Liver (tissue), 9 donors: Measurements from ENCODE around the gene EIF1AD. TPM values are rescaled to one million over a fixed set of nuclear protein-coding genes. Genes with fewer than 3 reads are reported as not detected.

Source experiments
- DNase-seq: peaks from one replicate; pipeline ENCODE4 v3.0.0-alpha.2; 2017; ENCODE audit warnings: low spot score
- H3K27ac ChIP-seq, 2 donors: one replicate each; pipeline ENCODE4 v1.7.0; 2013; ENCODE audit warnings: inconsistent platforms in 2 of 2, low read length in 2 of 2, control low read depth in 1 of 2, low read depth in 1 of 2, mild to moderate bottlenecking in 1 of 2
- H3K27me3 ChIP-seq, 4 donors: one replicate each; pipeline versions ENCODE4 v1.6.1 to v1.7.0; 2013; ENCODE audit warnings: low read length in 3 of 4, inconsistent platforms in 1 of 4, mild to moderate bottlenecking in 1 of 4, moderate library complexity in 1 of 4; ENCODE audit not compliant: control insufficient read depth in 4 of 4, insufficient read depth in 4 of 4
- H3K36me3 ChIP-seq, 4 donors: one replicate each; pipeline versions ENCODE4 v1.6.1 to v1.7.0; 2013; ENCODE audit warnings: low read length in 3 of 4, mild to moderate bottlenecking in 3 of 4, low read depth in 1 of 4, moderate library complexity in 1 of 4; ENCODE audit not compliant: control insufficient read depth in 4 of 4, insufficient read depth in 3 of 4
- H3K4me1 ChIP-seq, 4 donors: one replicate each; pipeline versions ENCODE4 v1.6.1 to v1.7.0; 2013; ENCODE audit warnings: low read length in 3 of 4, mild to moderate bottlenecking in 3 of 4, moderate library complexity in 1 of 4; ENCODE audit not compliant: control insufficient read depth in 4 of 4, insufficient read depth in 4 of 4
- H3K4me3 ChIP-seq, 3 donors: one replicate each; pipeline versions ENCODE4 v1.6.1 to v1.7.0; 2013; ENCODE audit warnings: low read length in 3 of 3, control low read depth in 1 of 3, low read depth in 1 of 3, mild to moderate bottlenecking in 1 of 3
- H3K9ac ChIP-seq, 2 donors: one replicate each; pipeline ENCODE4 v1.7.0; 2013; ENCODE audit warnings: low read length in 2 of 2, mild to moderate bottlenecking in 2 of 2, moderate library complexity in 2 of 2, control low read depth in 1 of 2, low read depth in 1 of 2
- H3K9me3 ChIP-seq, 4 donors: one replicate each; pipeline versions ENCODE4 v1.6.1 to v1.7.0; 2013; ENCODE audit warnings: low read length in 3 of 4; ENCODE audit not compliant: control insufficient read depth in 4 of 4
- CTCF ChIP-seq: fragments of 150-350 bp; IDR thresholded peaks from 2 replicates; pipeline ENCODE4 v1.5.1; 2017; ENCODE audit warnings: improper control_type of control experiment, low read depth, low read length; ENCODE audit not compliant: missing input control
- FOXA1 ChIP-seq: IDR thresholded peaks from 2 replicates; pipeline ENCODE4 v1.6.1; 2016; ENCODE audit warnings: antibody characterized with exemption
- FOXA2 ChIP-seq: IDR thresholded peaks from 2 replicates; pipeline ENCODE4 v1.6.1; 2016; ENCODE audit warnings: antibody characterized with exemption
- HNF4A ChIP-seq, 2 donors: conservative IDR thresholded peaks; 2 replicates each; pipeline ENCODE4 v1.6.1; 2016; ENCODE audit warnings: antibody characterized with exemption in 2 of 2, mild to moderate bottlenecking in 2 of 2
- HNF4G ChIP-seq: IDR thresholded peaks from 2 replicates; pipeline ENCODE4 v1.6.1; 2016; ENCODE audit warnings: antibody characterized with exemption
- NR2F2 ChIP-seq: IDR thresholded peaks from 2 replicates; pipeline ENCODE4 v1.6.1; 2016; ENCODE audit warnings: antibody characterized with exemption
- RAD21 ChIP-seq, 2 donors: IDR thresholded peaks; 2 replicates each; pipeline ENCODE4 v1.6.1; 2016; ENCODE audit warnings: antibody characterized with exemption in 2 of 2, mild to moderate bottlenecking in 2 of 2
- REST ChIP-seq: IDR thresholded peaks from 2 replicates; pipeline ENCODE4 v1.6.1; 2016; ENCODE audit warnings: antibody characterized with exemption, mild to moderate bottlenecking
- RXRA ChIP-seq, 2 donors: IDR thresholded peaks; 2 replicates each; pipeline ENCODE4 v1.6.1; 2017 to 2018; ENCODE audit warnings: antibody characterized with exemption in 2 of 2, mild to moderate bottlenecking in 1 of 2
- SP1 ChIP-seq: IDR thresholded peaks from 2 replicates; pipeline ENCODE4 v1.6.1; 2018; ENCODE audit warnings: antibody characterized with exemption, mild to moderate bottlenecking
- YY1 ChIP-seq: IDR thresholded peaks from 2 replicates; pipeline ENCODE4 v1.6.1; 2016; ENCODE audit warnings: antibody characterized with exemption, mild to moderate bottlenecking
- ZBTB33 ChIP-seq: IDR thresholded peaks from 2 replicates; pipeline ENCODE4 v1.6.1; 2016; ENCODE audit warnings: antibody characterized with exemption
- WGBS: extraction: QIAGEN DNeasy Blood & Tissue Kit; methylation state at CpG from one replicate; pipeline ENCODE4 v1.1.7; 2013; 5-methylcytosine and 5-hydroxymethylcytosine counted together
- polyA plus RNA-seq, 2 donors: library from polyadenylated mRNA; stranded (reverse) in 1 of 2; unstranded in 1 of 2; fragments of 200-250 nt in 1 of 2; fragments of >200 nt in 1 of 2; fragmentation: Nextera tagmentation in 1 of 2; extraction: Ambion mirVana in 1 of 2; gene quantifications; one replicate each; pipeline versions ENCODE4 v1.2.1 to v1.2.3, GENCODE V29; 2013 to 2015
- total RNA-seq, 2 donors: library from RNA; depleted of rRNA; stranded (reverse); fragments of >200 nt; gene quantifications; one replicate each; pipeline ENCODE4 v1.2.3, GENCODE V29; 2014
- donor health status: healthy.
- donor health status: healthy.
- donor health status: healthy.
- donor health status: healthy.
- donor health status: healthy.

EIF1AD gene
- total and polyA plus RNA-seq, 4 donors: 6.3 to 18.2 (median 14.2) TPM

- no peak for TF ChIP-seq ZBTB33
- TF ChIP-seq HNF4A (conservative IDR thresholded peaks at IDR 0.05): no peak
- TF ChIP-seq RXRA (IDR thresholded peaks at IDR 0.05): no peak
- TF ChIP-seq NR2F2: no peak
- no peak for TF ChIP-seq YY1
- TF ChIP-seq FOXA2: no peak
Measured at GRCh38 chr11:65947133-65947532, 54.8 kb downstream of the EIF1AD start (continued).

GRCh38 chr11:65946655-65947054 is 55.3 kb downstream of the EIF1AD start:
- Histone ChIP-seq H3K36me3 (no peaks in the 10 kb centered on the region), H3K4me1 (peaks cover 0 to 4% (median 1%) of the 10 kb centered on the region in 4 donors), H3K9ac (no peak overlapping the region), H3K27me3 (no peaks in the 10 kb centered on the region), H3K27ac (no peak overlapping the region), H3K4me3 (no peak overlapping the region), H3K9me3 (no peaks in the 10 kb centered on the region)
- TF ChIP-seq FOXA1 (no peak), HNF4G (no peak), SP1 (no peak), CTCF (no peak), RAD21 (IDR thresholded peaks at IDR 0.05) (no peak), NR2F2 (no peak), ZBTB33 (no peak), FOXA2 (no peak), REST (no peak), YY1 (no peak), HNF4A (conservative IDR thresholded peaks at IDR 0.05) (no peak)
- DNase-seq: no peak
- 90% methylated on average over 4 of the region's 4 CpGs for WGBS

Other genes with a start within 250 kb of the EIF1AD start
- gene AP5B1, start 221.2 kb downstream of the EIF1AD start, total RNA-seq: 10 to 100 TPM in 1 of 2 donors, 1 to 10 TPM in 1; 4.7 to 10.8 TPM
- gene AP5B1, start 221.2 kb downstream of the EIF1AD start, polyA plus RNA-seq: 1 to 10 TPM; 2.0 to 5.2 TPM
- gene OVOL1, start 215.1 kb downstream of the EIF1AD start, total RNA-seq: under 1 TPM in 1 of 2 donors, not detected in 1; 0.05 TPM
- gene OVOL1, start 215.1 kb downstream of the EIF1AD start, polyA plus RNA-seq: not detected
- gene SNX32, start 168.2 kb downstream of the EIF1AD start, total RNA-seq: under 1 TPM; under 0.01 to 0.09 TPM
- gene SNX32, start 168.2 kb downstream of the EIF1AD start, polyA plus RNA-seq: under 1 TPM; 0.02 to 0.38 TPM
- gene CFL1, start 144.0 kb downstream of the EIF1AD start, total RNA-seq: 100 to 1,000 TPM; 184 to 186 TPM
- 100 to 1,000 TPM; 377 to 498 TPM for gene CFL1, start 144.0 kb downstream of the EIF1AD start, polyA plus RNA-seq
- 10 to 100 TPM; 20.2 to 24.7 TPM for gene MUS81, start 141.7 kb downstream of the EIF1AD start, total RNA-seq
- gene MUS81, start 141.7 kb downstream of the EIF1AD start, polyA plus RNA-seq: 10 to 100 TPM; 11.0 to 12.9 TPM
- 1 to 10 TPM; 5.0 to 5.2 TPM for gene EFEMP2, start 129.4 kb downstream of the EIF1AD start, total RNA-seq
- 10 to 100 TPM in 1 of 2 donors, 1 to 10 TPM in 1; 5.5 to 10.7 TPM for gene EFEMP2, start 129.4 kb downstream of the EIF1AD start, polyA plus RNA-seq
- gene CTSW, start 122.3 kb downstream of the EIF1AD start, total RNA-seq: 1 to 10 TPM; 1.3 to 2.9 TPM
- 1 to 10 TPM; 2.0 to 2.2 TPM for gene CTSW, start 122.3 kb downstream of the EIF1AD start, polyA plus RNA-seq
- 10 to 100 TPM; 23.7 to 45.4 TPM for gene FIBP, start 113.7 kb downstream of the EIF1AD start, total RNA-seq
- 10 to 100 TPM; 27.2 to 30.9 TPM for gene FIBP, start 113.7 kb downstream of the EIF1AD start, polyA plus RNA-seq
- 1 to 10 TPM; 6.8 to 7.0 TPM for gene CCDC85B, start 111.5 kb downstream of the EIF1AD start, total RNA-seq
- gene CCDC85B, start 111.5 kb downstream of the EIF1AD start, polyA plus RNA-seq: 10 to 100 TPM in 1 of 2 donors, 1 to 10 TPM in 1; 4.3 to 12.6 TPM
- under 1 TPM in 1 of 2 donors, not detected in 1; 0.17 TPM for gene FOSL1, start 101.8 kb downstream of the EIF1AD start, total RNA-seq
- gene FOSL1, start 101.8 kb downstream of the EIF1AD start, polyA plus RNA-seq: under 1 TPM in 1 of 2 donors, not detected in 1; 0.20 TPM
- 1 to 10 TPM; 4.4 to 9.9 TPM for gene C11orf68, start 83.1 kb downstream of the EIF1AD start, total RNA-seq
- gene C11orf68, start 83.1 kb downstream of the EIF1AD start, polyA plus RNA-seq: 10 to 100 TPM; 12.6 to 15.4 TPM
- 10 to 100 TPM; 18.1 to 47.2 TPM for gene DRAP1, start 82.7 kb downstream of the EIF1AD start, total RNA-seq
- 10 to 100 TPM; 37.3 to 57.3 TPM for gene DRAP1, start 82.7 kb downstream of the EIF1AD start, polyA plus RNA-seq
- gene TSGA10IP, start 56.7 kb downstream of the EIF1AD start, total RNA-seq: not detected
- gene TSGA10IP, start 56.7 kb downstream of the EIF1AD start, polyA plus RNA-seq: under 1 TPM in 1 of 2 donors, not detected in 1; 0.02 TPM
- 10 to 100 TPM; 15.1 to 24.3 TPM for gene SART1, start 40.4 kb downstream of the EIF1AD start, total RNA-seq
- 10 to 100 TPM; 13.6 to 15.1 TPM for gene SART1, start 40.4 kb downstream of the EIF1AD start, polyA plus RNA-seq
- 10 to 100 TPM; 10.7 to 11.1 TPM for gene BANF1, start 346 bp upstream of the EIF1AD start, total RNA-seq
- 10 to 100 TPM; 83.0 to 100.0 TPM for gene BANF1, start 346 bp upstream of the EIF1AD start, polyA plus RNA-seq
- gene CST6, start 9.9 kb upstream of the EIF1AD start, total RNA-seq: not detected
- gene CST6, start 9.9 kb upstream of the EIF1AD start, polyA plus RNA-seq: not detected
- under 1 TPM in 1 of 2 donors, not detected in 1; 0.17 TPM for gene CATSPER1, start 24.3 kb upstream of the EIF1AD start, total RNA-seq
- not detected for gene CATSPER1, start 24.3 kb upstream of the EIF1AD start, polyA plus RNA-seq
- not detected for gene GAL3ST3, start 47.0 kb upstream of the EIF1AD start, total RNA-seq
- gene GAL3ST3, start 47.0 kb upstream of the EIF1AD start, polyA plus RNA-seq: not detected
- gene SF3B2, start 50.2 kb upstream of the EIF1AD start, total RNA-seq: 10 to 100 TPM; 55.7 to 67.6 TPM
- 10 to 100 TPM; 50.5 to 58.7 TPM for gene SF3B2, start 50.2 kb upstream of the EIF1AD start, polyA plus RNA-seq
- 1 to 10 TPM; 7.1 to 9.1 TPM for gene PACS1, start 68.1 kb upstream of the EIF1AD start, total RNA-seq
- gene PACS1, start 68.1 kb upstream of the EIF1AD start, polyA plus RNA-seq: 1 to 10 TPM; 2.7 to 7.6 TPM